Measurements from ENCODE around the gene CAPG.

- TF ChIP-seq BCL11A (tag by site-specific recombination; IDR thresholded peaks at IDR 0.05; ENCODE audit: low read depth) (no peak), CTCF (tag by site-specific recombination; IDR thresholded peaks at IDR 0.05) (no peak), ZNF239 (tag by site-specific recombination; IDR thresholded peaks at IDR 0.05) (no peak), ZNF366 (tag by site-specific recombination; conservative IDR thresholded peaks at IDR 0.05) (no peak), ZNF274 (IDR thresholded peaks at IDR 0.05; ENCODE audit: low read length) (no peak), ZNF274 (tag by site-specific recombination; IDR thresholded peaks at IDR 0.05; ENCODE audit: borderline replicate concordance) (no peak), TCF7L2 (IDR thresholded peaks at IDR 0.05; ENCODE audit: borderline replicate concordance, low read depth, low read length) (no peak), ZBTB7A (tag by site-specific recombination; IDR thresholded peaks at IDR 0.05; ENCODE audit: low read depth) (no peak), ZNF24 (tag by site-specific recombination; IDR thresholded peaks at IDR 0.05) (no peak), INSM2 (tag by site-specific recombination; IDR thresholded peaks at IDR 0.05) (no peak), ZNF488 (tag by site-specific recombination; IDR thresholded peaks at IDR 0.05) (no peak)
Observed at GRCh38 chr2:85429213-85429923, 19.2 kb upstream of the CAPG start.

All from HEK293 (cell line).